LoVo (cell line): ENCODE data around the gene PLCH2.
"Not testable (repeated sequence)": the region's sequence is repeated elsewhere in the genome, so short reads cannot be mapped to it uniquely, and the experiment has no call there.

Source experiments
- DNase-seq: peaks from one replicate; pipeline ENCODE4 v3.0.0-alpha.2; 2016; ENCODE audit warnings: low spot score

Gene PLCH2

GRCh38 chr1:2544875-2545640 lies 69.0 kb downstream of the PLCH2 start:
- no peak for DNase-seq

- peak; percentile 87 for DNase-seq
Observed at GRCh38 chr1:2545754-2546514, 69.8 kb downstream of the PLCH2 start.

GRCh38 chr1:2546515-2547209 lies 70.6 kb downstream of the PLCH2 start:
- peak; percentile 93 for DNase-seq

GRCh38 chr1:2547210-2548067 lies 71.3 kb downstream of the PLCH2 start:
- DNase-seq: no peak

GRCh38 chr1:2548068-2548589 lies 72.0 kb downstream of the PLCH2 start:
- peak; percentile 87 for DNase-seq

- DNase-seq: not testable (repeated sequence)
Observed at GRCh38 chr1:2549367-2550029, 73.4 kb downstream of the PLCH2 start.

- not testable (repeated sequence) for DNase-seq
Observed at GRCh38 chr1:2550309-2550861, 74.3 kb downstream of the PLCH2 start.

GRCh38 chr1:2551544-2551943 lies 75.5 kb downstream of the PLCH2 start:
- DNase-seq: not testable (repeated sequence)

GRCh38 chr1:2552189-2552588 lies 76.1 kb downstream of the PLCH2 start:
- no peak for DNase-seq

GRCh38 chr1:2553076-2553475 lies 77.0 kb downstream of the PLCH2 start:
- not testable (repeated sequence) for DNase-seq

- DNase-seq: no peak
Observed at GRCh38 chr1:2553871-2554620, 78.0 kb downstream of the PLCH2 start.

GRCh38 chr1:2554621-2555387 lies 78.7 kb downstream of the PLCH2 start:
- no peak for DNase-seq
